Neural cell (in vitro differentiated cells): ENCODE results near the gene REPIN1.

Experiments
- CTCF ChIP-seq: fragments of 450-650 bp; IDR thresholded peaks from 2 replicates; pipeline ENCODE4 v1.5.1; 2014; ENCODE audit warnings: antibody characterized with exemption, mild to moderate bottlenecking, moderate library complexity; ENCODE audit not compliant: poor library complexity, severe bottlenecking
- POLR2AphosphoS5 ChIP-seq: IDR thresholded peaks from 2 replicates; pipeline ENCODE4 v1.6.1; 2012

- TF ChIP-seq CTCF (no peak), POLR2AphosphoS5 (no peak)
Observed at GRCh38 chr7:150406312-150406566, 37.6 kb downstream of the REPIN1 start.
